GM19397 (cell line): Measurements from ENCODE around the gene GRIK2.

Source experiments
- ATAC-seq: cut with Tn5 transposase; IDR thresholded peaks from one replicate; pipeline ENCODE4 v1.9.1; 2021; ENCODE audit warnings: mild to moderate bottlenecking, moderate library complexity; ENCODE audit not compliant: unreplicated experiment

GRIK2 gene

GRCh38 chr6:101689695-101690094, 296.2 kb downstream of the GRIK2 start:
- no peak for ATAC-seq

- no peak for ATAC-seq
Observed at GRCh38 chr6:101700655-101701054, 307.1 kb downstream of the GRIK2 start.

- no peak for ATAC-seq
Observed at GRCh38 chr6:101703311-101703710, 309.8 kb downstream of the GRIK2 start.

- no peak for ATAC-seq
Observed at GRCh38 chr6:101705866-101706265, 312.4 kb downstream of the GRIK2 start.

GRCh38 chr6:101706576-101706975, 313.1 kb downstream of the GRIK2 start:
- ATAC-seq = no peak

GRCh38 chr6:101711518-101711917, 318.0 kb downstream of the GRIK2 start:
- no peak for ATAC-seq

- no peak for ATAC-seq
Observed at GRCh38 chr6:101716387-101716786, 322.9 kb downstream of the GRIK2 start.

GRCh38 chr6:101716810-101717209, 323.3 kb downstream of the GRIK2 start:
- no peak for ATAC-seq

- no peak for ATAC-seq
Observed at GRCh38 chr6:101719521-101719920, 326.0 kb downstream of the GRIK2 start.

- ATAC-seq = no peak
Observed at GRCh38 chr6:101722471-101722870, 329.0 kb downstream of the GRIK2 start.

- ATAC-seq = no peak
Observed at GRCh38 chr6:101722991-101723579, 329.6 kb downstream of the GRIK2 start.

GRCh38 chr6:101728388-101728787, 334.9 kb downstream of the GRIK2 start:
- no peak for ATAC-seq

GRCh38 chr6:101728956-101729355, 335.4 kb downstream of the GRIK2 start:
- ATAC-seq = no peak

GRCh38 chr6:101730954-101731353, 337.4 kb downstream of the GRIK2 start:
- no peak for ATAC-seq

- ATAC-seq = no peak
Observed at GRCh38 chr6:101733899-101734298, 340.4 kb downstream of the GRIK2 start.

GRCh38 chr6:101738481-101738880, 345.0 kb downstream of the GRIK2 start:
- no peak for ATAC-seq

- ATAC-seq = no peak
Observed at GRCh38 chr6:101740631-101741030, 347.1 kb downstream of the GRIK2 start.

- ATAC-seq = no peak
Observed at GRCh38 chr6:101741474-101742171, 348.1 kb downstream of the GRIK2 start.

GRCh38 chr6:101747160-101747559, 353.7 kb downstream of the GRIK2 start:
- ATAC-seq = no peak

GRCh38 chr6:101747716-101748115, 354.2 kb downstream of the GRIK2 start:
- ATAC-seq = no peak

GRCh38 chr6:101755931-101756330, 362.4 kb downstream of the GRIK2 start:
- no peak for ATAC-seq

GRCh38 chr6:101758368-101758767, 364.9 kb downstream of the GRIK2 start:
- no peak for ATAC-seq
